Natural killer cell (primary cell): ENCODE data around the gene AP1S3. TPM values are rescaled to one million over a fixed set of nuclear protein-coding genes. Genes with fewer than 3 reads are reported as not detected.

Experiments used
- ATAC-seq, 3 donors: fragments of 150-1000 bp in 2 of 3; fragments of 200-7000 bp in 1 of 3; cut with Tn5 transposase; 1 replicate in 1 of 3; 2 replicates in 2 of 3; pipeline ENCODE4 v1.10.0; 2021; ENCODE audit warnings: mild to moderate bottlenecking in 2 of 3, moderate library complexity in 2 of 3
- DNase-seq, 2 donors: peaks; one replicate each; pipeline versions ENCODE4 v3.0.0 to v3.0.0-alpha.2; 2013 to 2021; ENCODE audit warnings: mixed read lengths in 1 of 2
- H3K27ac ChIP-seq: one replicate; pipeline ENCODE4 v1.5.1; 2013; ENCODE audit warnings: mild to moderate bottlenecking, low read length
- H3K27me3 ChIP-seq: one replicate; pipeline ENCODE4 v1.6.1; 2013; ENCODE audit warnings: low read length; ENCODE audit not compliant: control insufficient read depth, insufficient read depth
- H3K36me3 ChIP-seq: one replicate; pipeline ENCODE4 v1.6.1; 2013; ENCODE audit warnings: low read length; ENCODE audit not compliant: control insufficient read depth, insufficient read depth
- H3K4me1 ChIP-seq: one replicate; pipeline ENCODE4 v1.6.1; 2013; ENCODE audit warnings: low read length; ENCODE audit not compliant: control insufficient read depth, insufficient read depth
- H3K4me3 ChIP-seq: one replicate; pipeline ENCODE4 v1.5.1; 2013; ENCODE audit warnings: low read length
- H3K9me3 ChIP-seq: one replicate; pipeline ENCODE4 v1.6.1; 2013; ENCODE audit warnings: low read length; ENCODE audit not compliant: control insufficient read depth, insufficient read depth
- H3K27ac Mint-ChIP-seq, 2 donors: one replicate each; pipeline ENCODE4 v1.8.0; 2022; ENCODE audit warnings: mild to moderate bottlenecking in 2 of 2, mixed read lengths in 2 of 2, moderate library complexity in 1 of 2
- H3K27me3 Mint-ChIP-seq, 2 donors: one replicate each; pipeline ENCODE4 v1.8.0; 2022; ENCODE audit warnings: low read depth in 2 of 2, mixed read lengths in 2 of 2
- H3K36me3 Mint-ChIP-seq: one replicate; pipeline ENCODE4 v1.8.0; 2022; ENCODE audit warnings: mixed read lengths
- H3K4me1 Mint-ChIP-seq, 2 donors: one replicate each; pipeline ENCODE4 v1.8.0; 2022; ENCODE audit warnings: mixed read lengths in 2 of 2
- H3K4me3 Mint-ChIP-seq: one replicate; pipeline ENCODE4 v1.8.0; 2022; ENCODE audit warnings: mild to moderate bottlenecking, moderate library complexity, mixed read lengths
- H3K9me3 Mint-ChIP-seq, 2 donors: one replicate each; pipeline ENCODE4 v1.8.0; 2022; ENCODE audit warnings: mixed read lengths in 2 of 2
- CTCF ChIP-seq: fragments of 200-600 bp; IDR thresholded peaks from one replicate; pipeline ENCODE4 v1.8.0; 2022; ENCODE audit warnings: antibody characterized with exemption
- WGBS: methylation state at CpG from one replicate; pipeline ENCODE4 v1.1.7; 2013; ENCODE audit warnings: missing lambda C conversion rate; ENCODE audit not compliant: insufficient coverage; 5-methylcytosine and 5-hydroxymethylcytosine counted together
- intact Hi-C: fragments of 100-400 bp; cut with micrococcal nuclease; formaldehyde crosslinking; loops from one replicate; pipeline ENCODE4 v1.14.2; 2022
- total RNA-seq, 4 donors: library from RNA; stranded (reverse); fragments of 120-200 nt in 1 of 4; gene quantifications; one replicate each; pipeline versions ENCODE4 v1.2.3 to v1.2.4, GENCODE V29; 2013 to 2022

Gene AP1S3
- total RNA-seq, 3 donors from 2014 or later (not counting 1 experiment from before 2014, with no cell fraction given) = 4.5 to 5.2 (median 5.0) TPM

GRCh38 chr2:223720367-223720766, 117.0 kb downstream of the AP1S3 start:
- ATAC-seq (no peak), DNase-seq (no peak)
- Histone ChIP-seq H3K36me3 (no peaks in the 10 kb centered on the region), H3K27ac (no peak overlapping the region), H3K4me1 (no peaks in the 10 kb centered on the region), H3K9me3 (no peaks in the 10 kb centered on the region), H3K27me3 (no peaks in the 10 kb centered on the region), H3K4me3 (no peak overlapping the region)
- intact Hi-C loops = no loop called here
- TF ChIP-seq CTCF = no peak
- no peaks in the 10 kb centered on the region for H3K36me3 Mint-ChIP-seq
- no peak overlapping the region for H3K27ac Mint-ChIP-seq
- WGBS = no CpG with 5 or more reads among the region's 1 CpG
- no peaks in the 10 kb centered on the region for H3K4me1 Mint-ChIP-seq
- no peaks in the 10 kb centered on the region for H3K9me3 Mint-ChIP-seq
- peaks cover 6 to 10% of the 10 kb centered on the region in 2 donors for H3K27me3 Mint-ChIP-seq
- no peak overlapping the region for H3K4me3 Mint-ChIP-seq

GRCh38 chr2:223712642-223713041, 124.7 kb downstream of the AP1S3 start:
- Histone ChIP-seq H3K27me3 (peaks cover 2% of the 10 kb centered on the region), H3K4me3 (no peak overlapping the region), H3K4me1 (no peaks in the 10 kb centered on the region), H3K27ac (no peak overlapping the region), H3K36me3 (no peaks in the 10 kb centered on the region), H3K9me3 (no peaks in the 10 kb centered on the region)
- no peak for TF ChIP-seq CTCF
- ATAC-seq = no peak
- H3K36me3 Mint-ChIP-seq = no peaks in the 10 kb centered on the region
- no peak for DNase-seq
- H3K4me1 Mint-ChIP-seq = no peaks in the 10 kb centered on the region
- H3K27me3 Mint-ChIP-seq = peaks cover 7 to 9% of the 10 kb centered on the region in 2 donors
- intact Hi-C loops = no loop called here
- no peaks in the 10 kb centered on the region for H3K9me3 Mint-ChIP-seq
- H3K4me3 Mint-ChIP-seq = no peak overlapping the region
- H3K27ac Mint-ChIP-seq = no peak overlapping the region

GRCh38 chr2:223711596-223712326, 125.6 kb downstream of the AP1S3 start:
- H3K27me3 Mint-ChIP-seq = peaks cover 7 to 9% of the 10 kb centered on the region in 2 donors
- Histone ChIP-seq H3K27me3 (peaks cover 2% of the 10 kb centered on the region), H3K4me3 (no peak overlapping the region), H3K27ac (no peak overlapping the region), H3K36me3 (no peaks in the 10 kb centered on the region), H3K4me1 (no peaks in the 10 kb centered on the region), H3K9me3 (no peaks in the 10 kb centered on the region)
- ATAC-seq = no peak
- H3K27ac Mint-ChIP-seq = no peak overlapping the region
- no peaks in the 10 kb centered on the region for H3K9me3 Mint-ChIP-seq
- H3K36me3 Mint-ChIP-seq = no peaks in the 10 kb centered on the region
- no peak overlapping the region for H3K4me3 Mint-ChIP-seq
- no peaks in the 10 kb centered on the region for H3K4me1 Mint-ChIP-seq
- WGBS = 94% methylated on average over 8 of the region's 8 CpGs
- intact Hi-C loops = no loop called here
- TF ChIP-seq CTCF = no peak
- DNase-seq = no peak

Other genes with a start within 250 kb of the AP1S3 start
- under 1 TPM in 1 of 3 donors, not detected in 2; 0.13 TPM for gene SCG2, start 235.2 kb downstream of the AP1S3 start, total RNA-seq
- gene WDFY1, start 107.8 kb upstream of the AP1S3 start, total RNA-seq = 10 to 100 TPM; 90.2 to 96.2 (median 92.0) TPM
- gene MRPL44, start 119.9 kb upstream of the AP1S3 start, total RNA-seq = 10 to 100 TPM; 27.6 to 35.1 (median 31.0) TPM
- 10 to 100 TPM in 1 of 3 donors, 1 to 10 TPM in 2; 3.5 to 14.6 (median 8.4) TPM for gene SERPINE2, start 201.7 kb upstream of the AP1S3 start, total RNA-seq